GM12873 (cell line): ENCODE measurements around the gene DMGDH.
A peak's percentile ranks its signal among the peaks of the same experiment; 100 is the strongest.

ENCODE experiments used
- CTCF ChIP-seq: IDR thresholded peaks from 2 replicates; pipeline ENCODE4 v1.5.1; 2012; ENCODE audit warnings: low read depth, mild to moderate bottlenecking, moderate library complexity, low read length, control low read depth; ENCODE audit not compliant: insufficient read depth; ENCODE audit errors: missing control alignments

The DMGDH gene

GRCh38 chr5:79069488-79070349 is at the start of gene DMGDH, which contains the start of gene BHMT2:
TSS of gene DMGDH (minus strand) at chr5:79069674. CDS start at chr5:79069620, 54 bp downstream.
TSS of gene BHMT2 (plus strand) at chr5:79069767. CDS start at chr5:79069783, 16 bp downstream.
- no peak for TF ChIP-seq CTCF

- TF ChIP-seq CTCF, result no peak
These were observed 43.2 kb upstream of the DMGDH start for GRCh38 chr5:79112703-79113058.

- TF ChIP-seq CTCF, result no peak
These were observed 42.7 kb upstream of the DMGDH start for GRCh38 chr5:79111960-79112702.

GRCh38 chr5:79111387-79111959 is 42.0 kb upstream of the DMGDH start, which contains the start of gene BHMT:
TSS of gene BHMT (plus strand) at chr5:79111809. CDS start at chr5:79111886, 77 bp downstream.
- TF ChIP-seq CTCF, result no peak

GRCh38 chr5:79109527-79110492 is 40.3 kb upstream of the DMGDH start:
- TF ChIP-seq CTCF, result peak; percentile 68

- TF ChIP-seq CTCF, result no peak
These were observed 39.3 kb upstream of the DMGDH start for GRCh38 chr5:79108792-79109191.
